ENCODE data around the gene KCNK2. TPM values are rescaled to one million over a fixed set of nuclear protein-coding genes. Genes with fewer than 3 reads are reported as not detected.

Gene KCNK2
- total RNA-seq, 2 experiments from 2014 or later = not detected

DNA sequence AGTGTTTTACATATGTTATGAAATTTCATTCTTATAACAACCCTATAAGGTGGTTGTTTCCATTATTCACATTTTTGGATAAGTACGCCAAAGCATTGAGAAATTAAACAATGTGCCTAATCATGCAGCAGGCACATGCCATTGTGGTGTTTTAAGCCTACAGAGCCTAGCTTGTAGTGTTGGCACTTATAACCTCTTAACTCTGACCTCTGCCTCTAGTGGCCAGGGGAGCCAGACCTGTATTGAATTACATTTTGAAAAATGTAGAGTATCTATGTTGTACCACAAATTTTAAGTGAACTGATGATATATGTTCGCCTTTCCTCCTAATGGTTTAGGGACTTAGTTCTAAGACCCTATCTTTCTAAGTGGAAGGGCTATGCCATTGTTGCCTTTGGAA is 61.0 kb downstream of the KCNK2 start:
- Mint-ChIP-seq H3K27ac (no peak overlapping the region), H3K36me3 (ENCODE audit: low read depth) (no peaks in the 10 kb centered on the region), H3K4me3 (no peak overlapping the region), H3K4me1 (ENCODE audit: low read depth) (peaks cover 4% of the 10 kb centered on the region), H3K9me3 (no peaks in the 10 kb centered on the region), H3K27me3 (peaks cover 2% of the 10 kb centered on the region)
- no peak overlapping the region for H3K4me3 ChIP-seq (ENCODE audit: low read length)
- no peak overlapping the region for H3K27ac ChIP-seq (ENCODE audit: low read depth in 1 of 2, low read length in 2 of 2)
- TF ChIP-seq CTCF (IDR thresholded peaks at IDR 0.05) = no peak
- intact Hi-C loops (cut with DNase I, micrococcal nuclease) = loop anchor here in 1 of 2 experiments (5.0 kb wide), 2 partner anchors 34 to 516 kb away; no protein-coding TSS in a partner anchor
- H3K27me3 ChIP-seq (ENCODE audit: control insufficient read depth in 1 of 2, insufficient read depth in 2 of 2, low read length in 2 of 2) = no peaks in the 10 kb centered on the region
- no peaks in the 10 kb centered on the region for H3K36me3 ChIP-seq (ENCODE audit: insufficient read depth, low read length)
- ATAC-seq (ENCODE audit: poor library complexity) (no peak), DNase-seq (no peak)
- no peaks in the 10 kb centered on the region for H3K4me1 ChIP-seq (ENCODE audit: insufficient read depth, low read length)
- POLR2A ChIA-PET = no interaction called here
- no peaks in the 10 kb centered on the region for H3K9me3 ChIP-seq (ENCODE audit: control insufficient read depth in 1 of 2, insufficient read depth in 1 of 2, low read length in 2 of 2)
- CTCF ChIA-PET = no interaction called here

GRCh38 chr1:215146240-215146975 is 63.9 kb downstream of the KCNK2 start:
- no peaks in the 10 kb centered on the region for H3K4me1 ChIP-seq (ENCODE audit: insufficient read depth, low read length)
- H3K9me3 Mint-ChIP-seq = no peaks in the 10 kb centered on the region
- H3K27me3 ChIP-seq (ENCODE audit: control insufficient read depth in 1 of 2, insufficient read depth in 2 of 2, low read length in 2 of 2) = no peaks in the 10 kb centered on the region
- peaks cover 4% of the 10 kb centered on the region for H3K4me1 Mint-ChIP-seq (ENCODE audit: low read depth)
- no peak overlapping the region for H3K27ac ChIP-seq (ENCODE audit: low read depth in 1 of 2, low read length in 2 of 2)
- intact Hi-C loops (cut with DNase I, micrococcal nuclease) = no loop called here
- no peaks in the 10 kb centered on the region for H3K27me3 Mint-ChIP-seq
- H3K36me3 Mint-ChIP-seq (ENCODE audit: low read depth) = no peaks in the 10 kb centered on the region
- H3K4me3 Mint-ChIP-seq = no peak overlapping the region
- no peak for ATAC-seq (ENCODE audit: poor library complexity)
- CTCF ChIA-PET = no interaction called here
- TF ChIP-seq CTCF (IDR thresholded peaks at IDR 0.05) = no peak
- no peak overlapping the region for H3K4me3 ChIP-seq (ENCODE audit: low read length)
- DNase-seq = peak in 3 of 14 experiments; percentile 7 to 14 (median 7)
- no peaks in the 10 kb centered on the region for H3K36me3 ChIP-seq (ENCODE audit: insufficient read depth, low read length)
- no peak overlapping the region for H3K27ac Mint-ChIP-seq
- no peaks in the 10 kb centered on the region for H3K9me3 ChIP-seq (ENCODE audit: control insufficient read depth in 1 of 2, insufficient read depth in 1 of 2, low read length in 2 of 2)
- POLR2A ChIA-PET = no interaction called here

- H3K36me3 Mint-ChIP-seq (ENCODE audit: low read depth) = no peaks in the 10 kb centered on the region
- no peak overlapping the region for H3K27ac ChIP-seq (ENCODE audit: low read depth in 1 of 2, low read length in 2 of 2)
- ChIA-PET POLR2A (no interaction called here), CTCF (no interaction called here)
- no peak overlapping the region for H3K27ac Mint-ChIP-seq
- no peak for TF ChIP-seq CTCF (IDR thresholded peaks at IDR 0.05)
- no peaks in the 10 kb centered on the region for H3K9me3 Mint-ChIP-seq
- H3K27me3 Mint-ChIP-seq = no peaks in the 10 kb centered on the region
- no peaks in the 10 kb centered on the region for H3K9me3 ChIP-seq (ENCODE audit: control insufficient read depth in 1 of 2, insufficient read depth in 1 of 2, low read length in 2 of 2)
- DNase-seq (no peak), ATAC-seq (ENCODE audit: poor library complexity) (no peak)
- H3K4me3 Mint-ChIP-seq = no peak overlapping the region
- H3K4me1 Mint-ChIP-seq (ENCODE audit: low read depth) = peaks cover 4% of the 10 kb centered on the region
- intact Hi-C loops (cut with DNase I, micrococcal nuclease) = no loop called here
- H3K27me3 ChIP-seq (ENCODE audit: control insufficient read depth in 1 of 2, insufficient read depth in 2 of 2, low read length in 2 of 2) = no peaks in the 10 kb centered on the region
- no peaks in the 10 kb centered on the region for H3K4me1 ChIP-seq (ENCODE audit: insufficient read depth, low read length)
- no peaks in the 10 kb centered on the region for H3K36me3 ChIP-seq (ENCODE audit: insufficient read depth, low read length)
- H3K4me3 ChIP-seq (ENCODE audit: low read length) = no peak overlapping the region
These were observed 64.5 kb downstream of the KCNK2 start for GRCh38 chr1:215147024-215147423.
